Heart right ventricle (tissue), 16 donors: ENCODE data around the gene INSYN1. TPM values are rescaled to one million over a fixed set of nuclear protein-coding genes. Genes with fewer than 3 reads are reported as not detected.
"Not testable (repeated sequence)": the region's sequence is repeated elsewhere in the genome, so short reads cannot be mapped to it uniquely, and the experiment has no call there.

Experiments
- ATAC-seq, 8 donors: fragments of 200-7000 bp; cut with Tn5 transposase; one replicate each; pipeline ENCODE4 v1.9.1; 2020; ENCODE audit warnings: mild to moderate bottlenecking in 8 of 8, moderate library complexity in 8 of 8, moderate number of reproducible peaks in 1 of 8
- DNase-seq, 2 donors: peaks; one replicate each; pipeline ENCODE4 v3.0.0-alpha.2; 2020
- H3K27ac ChIP-seq, 10 donors: fragments of 200-600 bp; sonication (generic) in 2 of 10; one replicate each; pipeline versions ENCODE4 v1.5.0 to v1.8.0; 2020 to 2022; ENCODE audit warnings: mild to moderate bottlenecking in 3 of 10
- H3K27me3 ChIP-seq, 7 donors: fragments of 200-600 bp; one replicate each; pipeline ENCODE4 v1.8.0; 2021 to 2022; ENCODE audit warnings: mild to moderate bottlenecking in 2 of 7
- H3K36me3 ChIP-seq, 9 donors: fragments of 200-600 bp; sonication (generic) in 1 of 9; one replicate each; pipeline versions ENCODE4 v1.5.0 to v1.8.0; 2020 to 2022; ENCODE audit warnings: mild to moderate bottlenecking in 2 of 9
- H3K4me1 ChIP-seq, 9 donors: fragments of 200-600 bp; sonication (generic) in 1 of 9; one replicate each; pipeline versions ENCODE4 v1.5.0 to v1.8.0; 2020 to 2022; ENCODE audit warnings: mild to moderate bottlenecking in 4 of 9
- H3K4me3 ChIP-seq, 10 donors: fragments of 200-600 bp; sonication (generic) in 2 of 10; one replicate each; pipeline versions ENCODE4 v1.5.0 to v1.8.0; 2020 to 2022; ENCODE audit warnings: mild to moderate bottlenecking in 7 of 10, moderate library complexity in 2 of 10
- H3K9me3 ChIP-seq, 11 donors: fragments of 200-600 bp in 10 of 11; sonication (generic) in 2 of 11; one replicate each; pipeline versions ENCODE4 v1.5.0 to v1.8.0; 2013 to 2022; ENCODE audit warnings: mild to moderate bottlenecking in 2 of 11, control low read depth in 1 of 11, moderate library complexity in 1 of 11
- WGBS, 2 donors: extraction: QIAGEN DNeasy Blood & Tissue Kit; methylation state at CpG; one replicate each; pipeline ENCODE4 v1.1.7; 2013; ENCODE audit warnings: inconsistent platforms in 1 of 2; 5-methylcytosine and 5-hydroxymethylcytosine counted together
- intact Hi-C, 10 donors: fragments of 100-400 bp; cut with DNase I; formaldehyde crosslinking; loops; one replicate each; pipeline versions ENCODE4 v1.11.1 to v1.14.2; 2022
- polyA plus RNA-seq, 2 donors: library from polyadenylated mRNA; stranded (reverse); fragments of 200-250 nt; gene quantifications; one replicate each; pipeline ENCODE4 v1.2.3, GENCODE V29; 2013
- total RNA-seq, 10 donors: library from RNA; stranded (reverse); fragmentation: NEBNext Ultra II Directional in 3 of 10; extraction: Animal tissue kit (Norgen Biotek cat#: 25700) in 3 of 10; gene quantifications; one replicate each; pipeline versions ENCODE4 v1.2.1 to v1.2.4, GENCODE V29; 2021 to 2023
- TF ChIP-seq, protein P1 (sequence below), 9 donors: fragments of 200-600 bp; sonication (generic) in 2 of 9; IDR thresholded peaks; one replicate each; pipeline versions ENCODE4 v1.5.0 to v1.8.0; 2021 to 2022; ENCODE audit warnings: antibody characterized with exemption in 9 of 9, mild to moderate bottlenecking in 5 of 9, moderate library complexity in 1 of 9
- donor health status: Arrhythmogenic right ventricular cardiomyopathy.
- donor health status: ischemic (EF 13 %, LVEDD 7.1; RV severe dilation, severe dysfunction).
- donor health status: healthy with polysubstance abuse.
- donor health status: DM: no; HTN: yes; CAD: no.
- donor health status: DM: no; HTN: no; CAD: no.
- donor health status: ischemic (EF 25% LVEDD 6.9; RV normal size, moderate dysfunction).
- donor health status: ischemic (EF 25% LVEDD 5.7; RV mildly dilated, moderate dysfunction).
- donor health status: healthy.
- donor health status: DM: yes; HTN: yes; CAD: no.
- donor health status: Ischemic cardiomyopathy.
- donor health status: ischemic (EF 35%, LVEDD 5.7; RV mildly dilated, moderate dysfunction).
- donor health status: nonischemic (EF 11% LVEDD 7.7; RV severe dilation, severe dysfunction).
- donor health status: DM: yes; HTN: yes; CAD: no.
- donor health status: PGD.
- donor health status: ischemic (EF 29% LVEDD 5.4; RV normal size, mild dysfunction).
- donor health status: nonischemic (EF 23%, LVEDD 6.1; RV moderate dilation, normal function).

Gene INSYN1
- total and polyA plus RNA-seq, 12 donors, result 56.4 to 221 (median 92.5) TPM

DNA sequence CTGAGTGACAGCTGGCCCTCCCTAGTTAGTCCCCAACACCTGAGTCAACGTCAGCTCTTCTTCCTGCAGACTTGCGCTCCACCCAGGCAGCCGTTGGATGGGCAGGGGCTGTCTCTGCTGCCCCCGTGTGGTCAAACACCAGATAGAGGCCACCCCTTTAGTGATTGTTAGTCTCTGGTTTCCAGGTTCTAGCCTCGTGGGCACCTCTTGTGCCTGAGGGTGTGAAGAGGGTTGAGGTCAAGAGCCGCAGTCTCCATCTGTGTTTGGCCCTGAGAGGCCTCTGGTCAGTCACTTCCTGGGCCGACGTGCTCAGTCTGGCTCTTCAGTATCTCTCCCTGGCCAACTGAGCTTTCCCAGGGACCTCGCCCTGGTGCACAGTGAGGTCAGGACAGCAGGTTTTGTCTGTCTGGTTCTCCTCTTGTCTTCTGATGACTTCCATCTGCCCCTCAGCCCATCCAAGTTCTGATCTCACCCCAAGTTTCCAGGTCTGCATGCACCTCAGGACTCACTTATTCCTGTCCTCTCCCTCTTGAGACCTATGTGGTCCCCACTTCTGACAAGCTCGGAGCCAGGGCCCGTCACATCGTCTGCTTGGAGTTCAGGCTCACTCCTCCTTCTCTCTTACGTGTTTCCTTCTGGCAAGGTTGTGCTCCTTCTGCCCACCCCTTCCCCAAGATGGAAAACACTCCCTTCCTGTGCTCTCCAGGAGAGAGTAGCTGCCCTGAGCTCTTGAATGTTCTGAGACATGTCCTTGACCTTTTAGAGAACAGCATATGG, 48.1 kb downstream of the INSYN1 start:
- DNase-seq (peak; percentile 54 to 60), ATAC-seq (peak in 7 of 8 donors; percentile 37 to 68 (median 58))
- no peaks in the 10 kb centered on the region for H3K9me3 ChIP-seq
- TF ChIP-seq, protein P1, sequence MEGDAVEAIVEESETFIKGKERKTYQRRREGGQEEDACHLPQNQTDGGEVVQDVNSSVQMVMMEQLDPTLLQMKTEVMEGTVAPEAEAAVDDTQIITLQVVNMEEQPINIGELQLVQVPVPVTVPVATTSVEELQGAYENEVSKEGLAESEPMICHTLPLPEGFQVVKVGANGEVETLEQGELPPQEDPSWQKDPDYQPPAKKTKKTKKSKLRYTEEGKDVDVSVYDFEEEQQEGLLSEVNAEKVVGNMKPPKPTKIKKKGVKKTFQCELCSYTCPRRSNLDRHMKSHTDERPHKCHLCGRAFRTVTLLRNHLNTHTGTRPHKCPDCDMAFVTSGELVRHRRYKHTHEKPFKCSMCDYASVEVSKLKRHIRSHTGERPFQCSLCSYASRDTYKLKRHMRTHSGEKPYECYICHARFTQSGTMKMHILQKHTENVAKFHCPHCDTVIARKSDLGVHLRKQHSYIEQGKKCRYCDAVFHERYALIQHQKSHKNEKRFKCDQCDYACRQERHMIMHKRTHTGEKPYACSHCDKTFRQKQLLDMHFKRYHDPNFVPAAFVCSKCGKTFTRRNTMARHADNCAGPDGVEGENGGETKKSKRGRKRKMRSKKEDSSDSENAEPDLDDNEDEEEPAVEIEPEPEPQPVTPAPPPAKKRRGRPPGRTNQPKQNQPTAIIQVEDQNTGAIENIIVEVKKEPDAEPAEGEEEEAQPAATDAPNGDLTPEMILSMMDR (IDR thresholded peaks at IDR 0.05), result peak; percentile 71 to 86 (median 83)
- peaks cover 0 to 78% (median 6%) of the 10 kb centered on the region in 9 donors for H3K36me3 ChIP-seq
- intact Hi-C loops, result loop anchor here in 7 of 10 donors (5.0 to 10.0 kb wide), 9 partner anchors 68 to 463 kb away; partner anchors contain the start of gene NPTN (in 1 of the 7)
- WGBS, 2 donors, result 40 to 42% methylated on average over 13 of the region's 13 CpGs
- H3K27me3 ChIP-seq, result no peaks in the 10 kb centered on the region
- no peak overlapping the region for H3K4me3 ChIP-seq
- peaks cover 0 to 13% (median 2%) of the 10 kb centered on the region in 9 donors for H3K4me1 ChIP-seq
- peak overlapping the region in 1 of 10 donors; percentile 1 for H3K27ac ChIP-seq

DNA sequence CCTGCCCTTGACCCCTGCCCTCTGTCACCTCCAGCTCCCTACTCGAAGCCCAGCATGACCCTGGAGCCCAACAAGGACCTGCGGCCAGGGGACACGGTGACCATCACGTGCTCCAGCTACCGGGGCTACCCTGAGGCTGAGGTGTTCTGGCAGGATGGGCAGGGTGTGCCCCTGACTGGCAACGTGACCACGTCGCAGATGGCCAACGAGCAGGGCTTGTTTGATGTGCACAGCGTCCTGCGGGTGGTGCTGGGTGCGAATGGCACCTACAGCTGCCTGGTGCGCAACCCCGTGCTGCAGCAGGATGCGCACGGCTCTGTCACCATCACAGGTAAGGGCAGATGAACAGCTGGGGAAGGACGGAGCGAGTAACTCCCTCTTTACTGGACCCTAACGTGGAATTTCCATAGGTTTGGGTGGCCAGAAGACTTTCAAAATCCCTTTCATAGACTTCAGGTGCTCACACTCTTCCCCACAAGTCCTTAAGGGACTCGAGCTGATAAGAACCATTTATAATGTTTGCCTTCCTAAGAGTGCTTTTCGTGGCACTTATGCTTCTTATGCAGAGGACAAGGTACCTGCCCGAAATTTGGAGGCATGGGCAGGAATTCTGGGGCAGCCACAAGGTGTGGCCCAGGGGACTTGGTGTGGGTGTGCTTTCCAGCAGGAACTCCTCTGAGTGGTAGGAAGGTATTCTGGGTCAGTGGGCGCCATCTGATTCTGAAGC, 48.8 kb downstream of the INSYN1 start:
- WGBS, 2 donors, result 83 to 85% methylated on average over 23 of the region's 23 CpGs
- H3K4me1 ChIP-seq, result peaks cover 0 to 13% (median 4%) of the 10 kb centered on the region in 9 donors
- not testable (repeated sequence) for DNase-seq, H3K9me3 ChIP-seq, H3K27me3 ChIP-seq, H3K4me3 ChIP-seq, H3K27ac ChIP-seq
- intact Hi-C loops, result loop anchor here in 7 of 10 donors (5.0 to 10.0 kb wide), 9 partner anchors 67 to 462 kb away; partner anchors contain the start of gene NPTN (in 1 of the 7)
- peak in 1 of 8 donors; percentile 21 for ATAC-seq
- H3K36me3 ChIP-seq, result peaks cover 0 to 75% (median 6%) of the 10 kb centered on the region in 9 donors

- not testable (repeated sequence) for H3K4me3 ChIP-seq, H3K27ac ChIP-seq, H3K9me3 ChIP-seq, DNase-seq
- ATAC-seq, result peak in 1 of 8 donors; percentile 8
- 90 to 94% methylated on average over 23 of the region's 23 CpGs for WGBS, 2 donors
- peaks cover 0 to 15% (median 4%) of the 10 kb centered on the region in 9 donors for H3K4me1 ChIP-seq
- H3K36me3 ChIP-seq, result peaks cover 0 to 69% (median 4%) of the 10 kb centered on the region in 9 donors
- peaks cover 0 to 11% (median 0%) of the 10 kb centered on the region in 7 donors for H3K27me3 ChIP-seq
- intact Hi-C loops, result loop anchor here in 7 of 10 donors (2.0 to 10.0 kb wide), 10 partner anchors 59 to 461 kb away; partner anchors contain the start of gene NPTN (in 1 of the 7)
Measured at GRCh38 chr15:73703601-73704000, 49.5 kb downstream of the INSYN1 start.

DNA sequence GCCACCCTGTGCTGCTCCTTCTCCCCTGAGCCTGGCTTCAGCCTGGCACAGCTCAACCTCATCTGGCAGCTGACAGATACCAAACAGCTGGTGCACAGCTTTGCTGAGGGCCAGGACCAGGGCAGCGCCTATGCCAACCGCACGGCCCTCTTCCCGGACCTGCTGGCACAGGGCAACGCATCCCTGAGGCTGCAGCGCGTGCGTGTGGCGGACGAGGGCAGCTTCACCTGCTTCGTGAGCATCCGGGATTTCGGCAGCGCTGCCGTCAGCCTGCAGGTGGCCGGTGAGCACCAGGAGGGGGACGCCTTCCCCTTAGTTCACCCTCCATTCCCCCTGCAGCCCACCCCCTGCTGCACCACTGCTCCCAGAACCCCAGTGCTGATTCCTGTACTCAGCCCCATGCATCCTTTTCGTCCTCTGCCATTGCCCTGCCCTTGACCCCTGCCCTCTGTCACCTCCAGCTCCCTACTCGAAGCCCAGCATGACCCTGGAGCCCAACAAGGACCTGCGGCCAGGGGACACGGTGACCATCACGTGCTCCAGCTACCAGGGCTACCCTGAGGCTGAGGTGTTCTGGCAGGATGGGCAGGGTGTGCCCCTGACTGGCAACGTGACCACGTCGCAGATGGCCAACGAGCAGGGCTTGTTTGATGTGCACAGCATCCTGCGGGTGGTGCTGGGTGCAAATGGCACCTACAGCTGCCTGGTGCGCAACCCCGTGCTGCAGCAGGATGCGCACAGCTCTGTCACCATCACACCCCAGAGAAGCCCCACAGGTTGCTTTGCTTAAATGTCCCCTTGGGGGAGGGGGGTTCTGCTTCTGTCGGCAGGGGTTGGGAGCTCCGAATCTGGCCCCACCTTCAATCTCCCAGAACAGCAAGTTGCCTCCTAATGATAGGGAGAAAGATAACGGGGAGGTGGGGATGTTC, 50.6 kb downstream of the INSYN1 start:
- Histone ChIP-seq H3K4me1 (peaks cover 3 to 26% (median 11%) of the 10 kb centered on the region in 9 donors), H3K36me3 (peaks cover 0 to 63% (median 0%) of the 10 kb centered on the region in 9 donors), H3K27me3 (peaks cover 0 to 13% (median 0%) of the 10 kb centered on the region in 7 donors)
- H3K4me3 ChIP-seq, H3K27ac ChIP-seq, H3K9me3 ChIP-seq, DNase-seq: not testable (repeated sequence)
- WGBS, 2 donors, result 87 to 90% methylated on average over 33 of the region's 33 CpGs
- intact Hi-C loops, result loop anchor here in 7 of 10 donors (2.0 to 10.0 kb wide), 10 partner anchors 58 to 460 kb away; partner anchors contain the start of gene NPTN (in 1 of the 7)
- ATAC-seq, result peak in 1 of 8 donors; percentile 16
